Stomach (tissue), 4 donors: ENCODE data around the gene SNU13.

Experiments
- CTCF ChIP-seq, 7 experiments: fragments of 450-650 bp in 4 of 7; fragments of 200-600 bp in 3 of 7; sonication (generic) in 3 of 7; IDR thresholded peaks; one replicate each; pipeline ENCODE4 v1.5.1; 2016 to 2019; ENCODE audit warnings: antibody characterized with exemption in 7 of 7, control low read depth in 2 of 7, mild to moderate bottlenecking in 1 of 7
- EP300 ChIP-seq: sonication (generic); formaldehyde crosslinking; IDR thresholded peaks from one replicate; pipeline ENCODE4 v1.6.1; 2017; ENCODE audit warnings: antibody characterized with exemption
- POLR2AphosphoS5 ChIP-seq, 3 donors: sonication (generic); formaldehyde crosslinking; IDR thresholded peaks; one replicate each; pipeline ENCODE4 v1.6.1; 2016; ENCODE audit warnings: antibody characterized with exemption in 3 of 3

DNA sequence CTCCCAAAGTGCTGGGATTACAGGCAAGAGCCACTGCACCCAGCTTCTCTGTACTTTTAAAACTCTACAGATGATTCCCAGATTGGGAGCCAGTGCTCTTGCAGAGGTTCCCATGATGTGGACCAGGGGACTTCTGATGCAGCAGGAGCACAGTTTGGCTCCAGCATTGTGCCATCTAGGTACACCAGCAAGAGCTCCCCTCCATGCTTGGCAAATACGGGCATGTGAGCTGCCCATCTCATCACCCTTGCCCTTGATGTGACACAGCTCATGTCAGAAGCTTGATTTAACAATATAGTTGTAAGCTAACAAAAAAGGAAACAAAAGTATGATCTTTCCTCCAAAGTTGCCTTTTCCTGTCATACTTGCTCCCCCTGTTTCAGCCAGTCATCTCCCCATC lies 28.7 kb downstream of the SNU13 start:
- TF ChIP-seq POLR2AphosphoS5 (IDR thresholded peaks at IDR 0.05), result no peak
- TF ChIP-seq EP300, result no peak
- no peak for TF ChIP-seq CTCF (IDR thresholded peaks at IDR 0.05)
